Neural cell (in vitro differentiated cells): ENCODE measurements around the gene FITM2.

ENCODE experiments used
- CTCF ChIP-seq: fragments of 450-650 bp; IDR thresholded peaks from 2 replicates; pipeline ENCODE4 v1.5.1; 2014; ENCODE audit warnings: antibody characterized with exemption, mild to moderate bottlenecking, moderate library complexity; ENCODE audit not compliant: poor library complexity, severe bottlenecking
- EP300 ChIP-seq: fragments of 450-650 bp; conservative IDR thresholded peaks from 2 replicates; pipeline ENCODE4 v1.6.1; 2014; ENCODE audit warnings: antibody characterized with exemption, mild to moderate bottlenecking, moderate library complexity; ENCODE audit not compliant: poor library complexity, severe bottlenecking
- EZH2 ChIP-seq: fragments of 200-600, 300-800 bp; shearing (Covaris generic), sonication (generic); IDR thresholded peaks from 2 replicates; pipeline ENCODE4 v1.6.1; 2014; ENCODE audit warnings: antibody characterized with exemption, low read length, borderline replicate concordance, mild to moderate bottlenecking; ENCODE audit not compliant: insufficient read depth, poor library complexity, severe bottlenecking
- POLR2AphosphoS5 ChIP-seq: IDR thresholded peaks from 2 replicates; pipeline ENCODE4 v1.6.1; 2012
- RAD21 ChIP-seq: fragments of 450-650 bp; conservative IDR thresholded peaks from 2 replicates; pipeline ENCODE4 v1.6.1; 2014; ENCODE audit warnings: antibody characterized with exemption, mild to moderate bottlenecking, moderate library complexity
- REST ChIP-seq: IDR thresholded peaks from 2 replicates; pipeline ENCODE4 v1.6.1; 2012; ENCODE audit warnings: borderline replicate concordance
- SMC3 ChIP-seq: fragments of 450-650 bp; conservative IDR thresholded peaks from 2 replicates; pipeline ENCODE4 v1.6.1; 2014; ENCODE audit warnings: antibody characterized with exemption, mild to moderate bottlenecking, moderate library complexity; ENCODE audit not compliant: poor library complexity
- TAF1 ChIP-seq: IDR thresholded peaks from 2 replicates; pipeline ENCODE4 v1.6.1; 2012; ENCODE audit warnings: low read depth

- no peak for TF ChIP-seq CTCF
- no peak for TF ChIP-seq RAD21
- TF ChIP-seq EZH2 = no peak
- TF ChIP-seq EP300 = no peak
- no peak for TF ChIP-seq TAF1
- TF ChIP-seq POLR2AphosphoS5 = no peak
- no peak for TF ChIP-seq REST
- no peak for TF ChIP-seq SMC3
Measured at GRCh38 chr20:44282192-44282591, 28.8 kb downstream of the FITM2 start.
